GM12878 (cell line): ENCODE measurements around the gene RFT1. TPM values are rescaled to one million over a fixed set of nuclear protein-coding genes. Genes with fewer than 3 reads are reported as not detected.

Experiments
- ATAC-seq: fragments of 200-7000 bp; cut with Tn5 transposase; 3 replicates; pipeline ENCODE4 v1.9.1; 2020; ENCODE audit warnings: mild to moderate bottlenecking, moderate library complexity
- BruUV-seq: library from RNA; stranded (reverse); fragments of 400-500 nt; replicated peaks from 2 replicates; lab custom pipeline; 2021; lab: Mats Ljungman, UMichigan
- CTCF ChIA-PET: fragments of 300-600 bp; sonication (Branson Sonifier 250); formaldehyde crosslinking; extraction: SDS; loops from one replicate; lab custom pipeline; 2021; ENCODE audit warnings: inconsistent platforms; lab: Yijun Ruan, JAX
- POLR2A ChIA-PET: fragments of 350-600 bp; formaldehyde crosslinking; extraction: SDS; loops from one replicate; lab custom pipeline; 2021; ENCODE audit warnings: inconsistent platforms; lab: Charles Lee
- RAD21 ChIA-PET: fragments of 300-600 bp; sonication (Branson Sonifier 250); formaldehyde crosslinking; loops from one replicate; lab custom pipeline; 2023; ENCODE audit warnings: antibody characterized with exemption; ENCODE audit not compliant: unreplicated experiment; lab: Charles Lee
- SMC1A ChIA-PET: fragments of 300-600 bp; sonication (Branson Sonifier 250); formaldehyde crosslinking; loops from one replicate; lab custom pipeline; 2023; ENCODE audit not compliant: unreplicated experiment, uncharacterized antibody; lab: Charles Lee
- DNase-seq: peaks from one replicate; pipeline ENCODE4 v3.0.0-alpha.2; 2011; ENCODE audit warnings: low read depth, low spot score
- FAIRE-seq: peaks from 3 replicates; lab custom pipeline; 2011; peaks lifted over from hg19 to GRCh38; lab: Jason Lieb, UNC
- H2AFZ ChIP-seq: 2 replicates; pipeline ENCODE4 v1.6.0; 2011; ENCODE audit warnings: low read depth, low read length, control low read depth; ENCODE audit not compliant: control insufficient read depth
- H3K27ac ChIP-seq: 2 replicates; pipeline ENCODE4 v1.5.1; 2011; ENCODE audit warnings: control low read depth; ENCODE audit not compliant: control insufficient read depth, insufficient read depth
- H3K27me3 ChIP-seq, 2 experiments: replicated peaks in 1 of 2; 2 replicates each; pipeline versions ENCODE4 v1.6.0 to v1.6.1; 2011; ENCODE audit warnings: low read length in 1 of 2; ENCODE audit not compliant: control insufficient read depth in 2 of 2, insufficient read depth in 2 of 2
- H3K36me3 ChIP-seq, 2 experiments: 2 replicates each; pipeline ENCODE4 v1.5.1; 2011; ENCODE audit warnings: low read length in 1 of 2; ENCODE audit not compliant: control insufficient read depth in 2 of 2, insufficient read depth in 2 of 2
- H3K4me1 ChIP-seq: 2 replicates; pipeline ENCODE4 v1.6.1; 2011; ENCODE audit warnings: mild to moderate bottlenecking, low read length, moderate library complexity, mixed read lengths; ENCODE audit not compliant: control insufficient read depth, insufficient read depth
- H3K4me2 ChIP-seq: 2 replicates; pipeline ENCODE4 v1.6.0; 2011; ENCODE audit warnings: control low read depth; ENCODE audit not compliant: control insufficient read depth, insufficient read depth
- H3K4me3 ChIP-seq: fragments of 200-600 bp; sonication (generic); 2 replicates; pipeline ENCODE4 v1.5.1; 2016
- H3K79me2 ChIP-seq: 2 replicates; pipeline ENCODE4 v1.6.0; 2011; ENCODE audit warnings: low read length; ENCODE audit not compliant: control insufficient read depth, insufficient read depth
- H3K9ac ChIP-seq: 2 replicates; pipeline ENCODE4 v1.8.0; 2011; ENCODE audit warnings: low read length, control low read depth, mixed read lengths; ENCODE audit not compliant: control insufficient read depth, insufficient read depth
- H3K9me3 ChIP-seq: replicated peaks from 3 replicates; pipeline ENCODE4 v1.5.1; 2011; ENCODE audit warnings: mild to moderate bottlenecking, low read length; ENCODE audit not compliant: control insufficient read depth, insufficient read depth
- H4K20me1 ChIP-seq: 2 replicates; pipeline ENCODE4 v1.6.0; 2011; ENCODE audit not compliant: control insufficient read depth, insufficient read depth
- JUNB ChIP-seq: IDR thresholded peaks from 2 replicates; pipeline ENCODE4 v1.6.1; 2016; ENCODE audit warnings: antibody characterized with exemption, mild to moderate bottlenecking
- WGBS: methylation state at CpG from one replicate; pipeline ENCODE4 v1.1.6; 2016; ENCODE audit warnings: low lambda C conversion rate; ENCODE audit not compliant: insufficient replicate concordance, insufficient coverage; ENCODE audit errors: missing lambda C conversion rate; 5-methylcytosine and 5-hydroxymethylcytosine counted together
- in situ Hi-C: fragments of 300-500 bp; cut with MboI; formaldehyde crosslinking; loops from 9 replicates; pipeline ENCODE4 v1.14.3; 2018; ENCODE audit warnings: mixed read lengths
- intact Hi-C: fragments of 100-400 bp; cut with micrococcal nuclease; formaldehyde crosslinking; loops from one replicate; pipeline ENCODE4 v1.14.2; 2022; ENCODE audit not compliant: unreplicated experiment
- polyA plus RNA-seq, 11 experiments: library from polyadenylated mRNA; depleted of rRNA in 4 of 11; unstranded in 6 of 11; stranded (reverse) in 5 of 11; fragments of >200 nt; fragmentation: Nextera tagmentation in 4 of 11; fragmentation: Illumina TruSeq in 1 of 11; extraction: Ambion mirVana in 4 of 11; extraction: Trizol in 1 of 11; gene quantifications; 1 replicate in 1 of 11; 2 replicates in 10 of 11; pipeline versions ENCODE4 v1.2.1 to v1.2.3, GENCODE V29; 2011 to 2016; ENCODE audit warnings: inconsistent platforms in 2 of 11, missing spikeins in 2 of 11, low read depth in 1 of 11
- total RNA-seq, 4 experiments: library from RNA; depleted of rRNA in 3 of 4; stranded (reverse); fragments of >200 nt in 3 of 4; fragmentation: Illumina TruSeq in 1 of 4; extraction: Trizol in 1 of 4; gene quantifications; 2 replicates each; pipeline versions ENCODE4 v1.2.1 to v1.2.3, GENCODE V29; 2013 to 2021
- TF ChIP-seq, protein P1 (sequence below): fragments of 450-650 bp; formaldehyde crosslinking; IDR thresholded peaks from 2 replicates; pipeline ENCODE4 v1.4.0; 2020; ENCODE audit warnings: mild to moderate bottlenecking, moderate library complexity

Gene RFT1
- total and polyA plus RNA-seq, 10 of the 15 experiments (the other 5 are each of a cell fraction or from before 2014, with no cell fraction given), result 16.6 to 75.1 (median 34.5) TPM

GRCh38 chr3:53144446-53144845, 14.2 kb upstream of the RFT1 start:
- H3K9ac ChIP-seq, result no peak overlapping the region
- H4K20me1 ChIP-seq, result no peaks in the 10 kb centered on the region
- TF ChIP-seq JUNB, result no peak
- TF ChIP-seq, protein P1, sequence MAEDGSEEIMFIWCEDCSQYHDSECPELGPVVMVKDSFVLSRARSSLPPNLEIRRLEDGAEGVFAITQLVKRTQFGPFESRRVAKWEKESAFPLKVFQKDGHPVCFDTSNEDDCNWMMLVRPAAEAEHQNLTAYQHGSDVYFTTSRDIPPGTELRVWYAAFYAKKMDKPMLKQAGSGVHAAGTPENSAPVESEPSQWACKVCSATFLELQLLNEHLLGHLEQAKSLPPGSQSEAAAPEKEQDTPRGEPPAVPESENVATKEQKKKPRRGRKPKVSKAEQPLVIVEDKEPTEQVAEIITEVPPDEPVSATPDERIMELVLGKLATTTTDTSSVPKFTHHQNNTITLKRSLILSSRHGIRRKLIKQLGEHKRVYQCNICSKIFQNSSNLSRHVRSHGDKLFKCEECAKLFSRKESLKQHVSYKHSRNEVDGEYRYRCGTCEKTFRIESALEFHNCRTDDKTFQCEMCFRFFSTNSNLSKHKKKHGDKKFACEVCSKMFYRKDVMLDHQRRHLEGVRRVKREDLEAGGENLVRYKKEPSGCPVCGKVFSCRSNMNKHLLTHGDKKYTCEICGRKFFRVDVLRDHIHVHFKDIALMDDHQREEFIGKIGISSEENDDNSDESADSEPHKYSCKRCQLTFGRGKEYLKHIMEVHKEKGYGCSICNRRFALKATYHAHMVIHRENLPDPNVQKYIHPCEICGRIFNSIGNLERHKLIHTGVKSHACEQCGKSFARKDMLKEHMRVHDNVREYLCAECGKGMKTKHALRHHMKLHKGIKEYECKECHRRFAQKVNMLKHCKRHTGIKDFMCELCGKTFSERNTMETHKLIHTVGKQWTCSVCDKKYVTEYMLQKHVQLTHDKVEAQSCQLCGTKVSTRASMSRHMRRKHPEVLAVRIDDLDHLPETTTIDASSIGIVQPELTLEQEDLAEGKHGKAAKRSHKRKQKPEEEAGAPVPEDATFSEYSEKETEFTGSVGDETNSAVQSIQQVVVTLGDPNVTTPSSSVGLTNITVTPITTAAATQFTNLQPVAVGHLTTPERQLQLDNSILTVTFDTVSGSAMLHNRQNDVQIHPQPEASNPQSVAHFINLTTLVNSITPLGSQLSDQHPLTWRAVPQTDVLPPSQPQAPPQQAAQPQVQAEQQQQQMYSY (CRISPR knock-in tag), result no peak
- H3K27me3 ChIP-seq, result no peaks in the 10 kb centered on the region
- no peaks in the 10 kb centered on the region for H3K79me2 ChIP-seq
- in situ Hi-C loops (no loop called here), intact Hi-C loops (no loop called here)
- SMC1A ChIA-PET, result interaction anchor here (1.0 to 8.6 kb wide), 4 partner anchors 10 to 21 kb away, joined by 3 to 65 read pairs (median 4); no protein-coding TSS in a partner anchor
- H3K4me2 ChIP-seq, result no peak overlapping the region
- ATAC-seq (no peak), DNase-seq (no peak), FAIRE-seq (no peak)
- no peak overlapping the region for H3K4me3 ChIP-seq
- peaks cover 13% of the 10 kb centered on the region for H3K4me1 ChIP-seq
- RAD21 ChIA-PET, result interaction anchor here (1.2 to 1.9 kb wide), 3 partner anchors 13 to 52 kb away, joined by 4 to 7 read pairs (median 4); no protein-coding TSS in a partner anchor
- no peak overlapping the region for H2AFZ ChIP-seq
- no peak overlapping the region for H3K27ac ChIP-seq
- no TSS peak for BruUV-seq
- H3K36me3 ChIP-seq, result no peaks in the 10 kb centered on the region
- no peaks in the 10 kb centered on the region for H3K9me3 ChIP-seq
- 67% methylated on average over 4 of the region's 4 CpGs for WGBS
- CTCF ChIA-PET, result interaction anchor here (0.6 to 6.6 kb wide), 5 partner anchors 10 to 51 kb away, joined by 3 to 63 read pairs (median 10); partner anchors contain the start of gene PRKCD
- POLR2A ChIA-PET, result interaction anchor here (0.7 to 3.0 kb wide), 4 partner anchors 10 to 305 kb away, joined by 3 to 20 read pairs (median 4); partner anchors contain the start of gene PRKCD
